ENCODE data around the gene SLIT3.

The SLIT3 gene

DNA sequence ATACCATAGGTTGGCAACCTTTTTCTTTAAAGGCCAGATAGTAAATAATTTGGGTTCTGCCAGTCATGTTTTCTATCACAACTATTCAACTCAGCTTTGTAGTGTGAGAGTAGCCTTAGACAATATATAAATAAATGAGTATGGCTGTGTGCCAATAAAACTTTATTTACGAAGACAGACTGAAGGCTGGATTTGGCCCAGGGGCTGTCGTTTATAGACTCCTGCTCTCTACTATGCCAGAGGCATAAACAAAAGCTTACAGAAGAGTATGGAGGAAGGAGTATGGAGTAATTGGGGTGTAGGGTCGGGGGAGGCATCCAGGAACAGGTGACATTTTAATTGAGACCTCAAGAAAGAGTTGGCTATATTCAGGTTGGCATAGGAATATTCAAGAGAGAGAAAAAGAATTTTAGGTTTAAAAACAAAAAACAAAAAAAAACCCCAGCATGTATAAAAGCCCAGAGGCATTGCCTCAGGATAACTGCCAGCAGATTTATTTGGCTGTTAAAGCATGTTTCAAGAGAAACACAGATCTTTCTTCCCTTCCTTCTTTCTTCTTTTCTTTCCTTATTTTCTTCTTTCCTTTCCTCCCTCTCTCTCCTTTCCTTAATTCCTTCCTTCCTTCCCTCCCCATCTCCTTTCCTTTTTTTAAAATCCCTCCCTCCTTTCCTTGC is 39.9 kb downstream of the SLIT3 start:
- DNase-seq = no peak

DNA sequence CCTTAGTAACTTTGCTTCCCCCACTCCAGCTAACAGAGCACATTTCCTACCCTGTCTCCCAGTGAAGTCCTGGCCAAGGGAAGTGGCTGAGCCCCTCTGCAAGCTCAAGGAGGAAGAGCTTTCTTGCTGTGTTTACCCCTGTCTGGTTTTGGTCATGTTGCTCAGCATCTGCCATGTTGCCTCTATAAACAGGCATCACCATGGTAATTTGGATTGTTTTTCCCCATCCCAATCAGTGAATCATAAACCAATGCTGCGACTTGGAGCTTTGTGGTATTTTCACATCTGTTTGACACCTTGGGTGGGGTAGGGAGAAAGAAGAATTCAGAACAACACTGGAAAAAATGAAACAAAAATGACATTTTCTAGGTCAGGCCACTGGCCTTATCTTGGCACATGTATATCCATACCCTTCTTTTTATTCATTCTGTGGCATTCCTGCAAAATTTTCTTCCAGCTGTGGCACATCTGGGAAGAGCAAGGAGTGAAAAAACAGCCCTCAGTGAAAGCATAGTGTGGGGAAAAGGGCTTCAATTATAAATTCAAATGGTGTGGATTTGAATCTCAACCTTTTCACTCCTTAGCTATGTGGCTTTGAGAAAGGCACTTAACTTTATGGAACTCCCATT is 42.5 kb downstream of the SLIT3 start:
- DNase-seq = no peak

DNA sequence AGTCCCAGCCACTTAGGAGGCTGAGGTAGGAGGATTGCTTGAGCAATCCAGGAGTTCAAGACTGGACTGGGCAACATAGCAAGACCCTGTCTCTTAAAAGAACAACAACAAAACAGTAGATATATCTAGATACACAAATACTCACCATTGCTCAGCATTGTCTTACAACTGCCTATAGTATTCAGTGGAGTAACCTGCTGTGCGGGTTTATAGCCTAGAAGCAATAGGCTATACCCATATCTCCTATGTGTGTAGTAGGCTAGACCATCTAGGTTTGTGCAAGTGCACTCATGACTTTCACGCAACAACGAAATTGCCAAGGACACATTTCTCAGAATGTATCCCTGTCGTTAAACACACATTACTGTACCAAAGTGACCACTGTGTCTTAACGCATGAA is 44.7 kb downstream of the SLIT3 start:
- no peak for DNase-seq

DNA sequence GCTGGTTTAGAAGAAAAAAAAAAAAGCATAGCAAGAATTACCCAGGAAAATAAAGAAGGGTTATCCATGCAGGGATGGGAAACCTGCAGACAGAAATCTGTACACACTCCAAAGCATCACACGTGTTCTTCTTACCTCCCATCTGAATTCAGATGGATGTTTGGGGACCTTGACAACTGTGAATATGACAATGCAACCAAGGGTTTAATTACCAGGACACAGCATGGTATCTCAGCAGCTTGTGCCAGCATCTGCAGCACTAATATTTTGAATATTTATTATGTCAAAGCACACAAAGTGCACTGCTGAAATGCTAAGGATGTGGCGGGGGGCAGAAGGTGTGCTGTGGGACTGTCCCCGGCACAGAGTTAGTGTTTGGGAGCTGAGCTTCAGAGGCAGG is 47.9 kb downstream of the SLIT3 start:
- DNase-seq = no peak

- DNase-seq = no peak
Observed at GRCh38 chr5:169251333-169252084, 49.4 kb downstream of the SLIT3 start.

- DNase-seq = no peak
Observed at GRCh38 chr5:169250887-169251286, 50.1 kb downstream of the SLIT3 start.

DNA sequence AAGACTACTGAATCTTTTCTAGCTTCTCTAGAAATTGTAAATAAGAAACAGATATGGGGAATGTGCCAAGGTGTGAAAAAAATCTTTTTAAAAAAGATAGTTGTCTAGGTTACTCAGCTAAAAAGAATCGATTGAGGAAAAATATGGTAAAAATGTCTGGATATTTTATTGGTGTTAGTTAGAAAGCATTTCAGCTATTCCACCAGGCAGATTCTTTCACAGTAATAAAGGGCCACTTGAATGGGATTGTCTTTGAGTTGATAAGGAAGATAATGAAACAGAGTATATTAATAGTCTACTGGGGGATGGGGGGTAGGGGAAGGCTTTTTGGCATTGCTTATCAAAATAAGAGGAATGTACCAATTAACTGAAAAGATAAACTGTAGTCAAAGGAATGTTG is 51.9 kb downstream of the SLIT3 start:
- no peak for DNase-seq

- no peak for DNase-seq
Observed at GRCh38 chr5:169248550-169248949, 52.4 kb downstream of the SLIT3 start.

DNA sequence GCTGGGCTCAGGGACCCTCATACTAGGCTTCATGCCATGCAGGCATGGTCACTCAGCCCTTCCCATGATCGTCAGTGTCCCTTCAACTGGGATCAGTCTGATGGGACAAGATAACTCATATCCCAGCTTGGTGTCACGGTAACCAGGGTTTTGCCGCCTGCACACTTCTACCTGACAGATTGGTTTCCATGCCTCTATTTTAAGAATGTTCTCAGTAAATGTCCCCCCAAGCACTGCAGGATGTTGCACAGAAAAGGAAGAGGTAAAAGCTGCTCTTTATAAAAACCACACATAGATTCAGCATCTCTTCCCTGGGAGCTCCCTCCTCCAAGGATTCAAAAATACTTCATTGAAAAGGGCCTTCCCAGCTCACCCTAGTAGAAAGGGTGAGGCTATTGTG is 56.1 kb downstream of the SLIT3 start:
- DNase-seq = no peak

DNA sequence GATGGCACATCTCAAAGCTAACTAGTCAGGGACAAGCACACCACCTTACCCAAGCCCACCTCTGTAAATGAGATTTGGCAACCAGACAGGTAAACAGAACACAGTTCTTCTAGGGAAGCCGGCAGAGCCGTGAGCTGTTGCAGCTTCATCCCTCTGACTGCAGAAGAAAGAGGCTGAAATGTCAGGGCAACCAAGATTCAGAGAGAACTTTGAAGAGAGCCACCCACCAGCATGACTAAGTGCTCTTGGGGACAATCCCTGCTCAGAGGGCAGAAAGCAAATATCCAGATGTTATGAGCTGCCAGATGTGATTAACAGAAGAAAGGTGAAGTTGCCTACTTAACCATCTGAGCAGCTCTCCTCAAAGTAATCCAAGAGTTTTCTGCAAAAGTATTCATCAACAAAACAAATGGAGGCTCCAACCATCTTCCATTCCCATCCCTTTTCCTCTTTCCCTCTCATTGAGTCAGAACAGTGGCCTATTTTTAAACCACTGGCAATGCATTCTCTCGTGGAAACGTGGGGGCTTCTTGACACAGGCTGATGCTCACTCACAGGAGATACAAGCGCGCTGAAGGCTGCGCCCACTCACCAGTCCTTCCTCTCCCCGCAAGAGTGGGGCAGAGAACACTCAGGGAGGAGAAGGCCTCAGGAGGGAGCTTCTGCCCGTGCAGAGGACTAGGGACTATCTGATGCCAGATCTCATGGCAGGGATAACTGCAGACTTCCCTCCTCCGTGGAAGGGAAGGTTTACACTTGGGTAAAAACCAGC is 57.1 kb downstream of the SLIT3 start:
- DNase-seq = no peak

DNA sequence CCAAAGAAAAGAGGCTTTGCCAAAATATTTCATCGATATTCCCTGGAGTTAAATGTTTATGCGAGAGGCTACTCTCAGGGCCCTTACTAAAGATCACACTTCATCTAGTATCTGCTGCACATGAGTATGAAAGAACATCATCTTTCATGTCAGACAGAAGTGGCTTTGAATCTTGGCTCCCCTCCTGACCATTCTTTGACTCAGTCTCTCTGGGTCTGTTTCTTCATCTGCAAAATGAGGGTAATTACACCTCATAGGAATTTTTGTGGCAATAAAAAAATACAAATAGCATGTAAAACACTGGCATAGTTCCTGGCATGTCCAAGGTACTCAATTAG is 58.1 kb downstream of the SLIT3 start:
- no peak for DNase-seq

DNA sequence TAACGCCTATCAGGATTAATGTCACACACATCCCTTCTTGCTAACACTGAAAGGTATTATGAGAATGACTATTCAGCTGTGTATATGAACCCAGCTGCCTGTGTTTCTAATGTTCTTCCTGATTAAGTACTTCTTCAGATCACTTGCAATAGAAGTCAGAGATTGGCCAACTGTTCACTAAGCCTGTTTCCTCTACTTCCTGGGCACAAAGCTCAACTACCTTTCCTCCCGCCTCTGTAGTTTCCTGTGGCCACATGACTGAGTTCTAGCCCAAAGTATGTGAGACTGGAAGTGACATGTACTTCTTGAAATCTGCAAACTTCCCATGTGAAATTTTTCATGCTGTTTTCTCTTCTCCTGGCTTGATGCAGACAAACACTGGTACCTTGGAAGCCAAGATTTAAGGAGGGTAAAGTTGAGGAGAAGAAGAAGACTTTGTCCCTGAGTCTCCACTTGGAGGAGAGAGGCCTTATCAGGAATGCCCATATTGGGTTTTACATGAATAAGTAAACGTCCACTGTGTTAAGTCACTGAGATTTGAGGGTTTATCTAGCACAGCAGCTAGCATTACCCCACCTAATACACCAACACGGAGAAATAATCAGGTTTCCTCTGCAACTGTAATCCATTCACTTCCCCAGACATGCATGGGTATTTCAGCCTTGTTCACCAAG is 58.6 kb downstream of the SLIT3 start:
- no peak for DNase-seq

DNA sequence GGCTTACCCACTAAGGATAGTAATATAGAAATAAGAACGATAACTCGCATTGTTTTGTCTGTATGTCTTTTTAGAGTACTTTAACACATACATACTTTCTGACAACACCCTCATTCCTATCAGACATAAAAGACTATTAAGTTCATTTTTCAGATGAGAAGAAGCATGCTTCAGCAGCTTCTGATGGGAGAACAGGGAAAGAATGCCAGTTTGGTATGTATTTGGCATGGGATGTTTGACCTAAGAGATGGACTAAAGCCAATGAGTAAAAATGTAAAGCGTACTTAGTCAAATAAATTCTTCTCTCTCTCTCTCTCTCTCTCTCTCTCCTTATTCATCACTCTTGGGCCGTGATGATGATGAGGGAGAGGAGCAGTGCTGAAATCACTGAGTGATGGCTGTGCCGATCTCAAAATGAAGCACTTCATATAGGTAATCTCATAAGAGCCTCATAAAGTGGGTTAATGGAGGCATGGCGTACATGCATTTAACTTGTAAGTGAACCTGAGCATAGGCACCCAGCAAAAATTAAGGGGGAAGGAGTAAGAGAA is 71.5 kb downstream of the SLIT3 start:
- no peak for DNase-seq

DNA sequence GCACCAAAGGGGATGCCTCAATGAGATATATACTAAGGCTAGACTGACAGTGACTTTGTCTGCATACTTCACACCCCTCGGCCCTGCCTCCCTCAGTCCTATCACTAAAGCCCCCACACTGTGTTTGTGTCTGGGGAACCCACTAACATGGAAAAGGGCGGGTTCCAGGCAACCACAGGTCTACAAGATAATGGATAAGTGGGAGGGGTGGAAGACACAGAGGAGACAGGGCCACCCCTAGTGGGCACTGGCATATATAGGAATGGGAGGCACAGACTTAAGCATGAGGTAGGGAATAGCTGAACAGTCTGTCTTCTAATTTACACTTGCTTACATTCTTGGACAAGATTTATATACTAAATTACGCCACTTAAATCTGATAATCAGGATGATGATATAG is 74.0 kb downstream of the SLIT3 start:
- no peak for DNase-seq

- DNase-seq = no peak
Observed at GRCh38 chr5:169225830-169226356, 75.0 kb downstream of the SLIT3 start.

DNA sequence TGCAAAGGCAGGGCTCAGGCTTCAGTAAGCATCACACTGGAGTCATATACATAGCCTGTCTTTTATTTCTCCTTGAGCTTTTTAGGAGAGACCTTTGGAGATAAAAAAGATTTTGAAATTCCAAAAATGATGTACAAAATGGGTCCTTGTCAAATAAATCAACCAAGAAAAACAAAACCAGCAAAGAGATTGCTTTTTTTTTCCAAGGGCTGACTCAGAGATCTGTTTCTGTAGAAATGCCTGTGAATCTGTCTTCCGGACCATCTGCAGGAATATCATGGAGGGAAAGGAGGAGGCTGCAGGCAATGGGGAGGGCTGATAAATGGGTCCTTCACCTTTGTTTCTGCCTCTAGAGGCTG is 77.4 kb downstream of the SLIT3 start:
- no peak for DNase-seq

DNA sequence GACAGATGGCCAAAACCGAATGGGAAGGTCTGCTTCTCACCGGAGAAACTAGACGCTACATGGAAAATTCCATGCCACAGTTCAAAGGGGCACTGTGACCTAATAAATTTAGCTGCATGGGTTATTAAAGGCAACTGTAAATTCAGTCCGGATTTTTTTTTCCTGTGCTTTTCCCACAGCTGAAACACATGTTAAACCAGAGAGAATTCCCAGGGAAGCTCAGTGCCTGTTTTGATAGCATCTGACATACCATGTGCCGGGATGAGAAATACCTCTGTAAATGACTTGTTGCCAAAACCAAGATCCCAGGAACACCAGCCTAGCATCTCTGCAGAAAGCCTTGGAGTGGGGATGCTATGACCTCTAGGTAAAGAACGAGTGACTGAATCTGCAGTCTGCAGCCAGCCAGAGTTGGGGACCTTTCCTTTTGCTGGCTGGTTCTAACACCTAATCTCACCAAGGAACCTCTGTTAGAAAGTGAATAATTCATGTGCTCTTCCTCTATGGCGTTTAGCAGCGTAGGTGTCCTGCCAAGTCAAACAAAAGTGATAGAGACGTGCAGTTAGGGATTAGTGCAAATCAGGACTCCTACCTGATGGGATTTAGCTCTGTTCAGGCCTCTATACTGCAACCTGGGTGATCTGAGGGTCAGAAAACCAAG is 77.9 kb downstream of the SLIT3 start:
- no peak for DNase-seq

GRCh38 chr5:169221519-169221918 is 79.4 kb downstream of the SLIT3 start:
- no peak for DNase-seq

GRCh38 chr5:169219961-169220360 is 81.0 kb downstream of the SLIT3 start:
- DNase-seq = no peak

DNA sequence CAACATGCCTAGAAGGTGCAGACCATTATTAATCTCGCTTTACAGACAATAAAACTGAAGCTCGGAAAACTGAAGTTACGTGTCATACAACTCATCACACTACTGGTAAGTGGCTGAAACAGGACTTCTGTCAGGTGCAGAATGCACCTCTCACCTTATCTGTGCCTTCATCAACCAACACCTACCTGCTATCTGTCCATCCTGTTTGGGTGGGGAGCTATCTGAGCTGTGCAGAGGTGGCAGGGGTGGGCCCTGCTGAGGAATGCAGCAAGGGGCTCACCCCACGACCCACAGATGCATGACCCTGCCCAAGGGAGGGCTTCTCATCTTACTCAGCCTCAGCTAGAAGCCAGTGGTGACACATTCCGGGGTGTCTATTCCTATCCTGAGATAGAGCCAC is 81.6 kb downstream of the SLIT3 start:
- DNase-seq = no peak

DNA sequence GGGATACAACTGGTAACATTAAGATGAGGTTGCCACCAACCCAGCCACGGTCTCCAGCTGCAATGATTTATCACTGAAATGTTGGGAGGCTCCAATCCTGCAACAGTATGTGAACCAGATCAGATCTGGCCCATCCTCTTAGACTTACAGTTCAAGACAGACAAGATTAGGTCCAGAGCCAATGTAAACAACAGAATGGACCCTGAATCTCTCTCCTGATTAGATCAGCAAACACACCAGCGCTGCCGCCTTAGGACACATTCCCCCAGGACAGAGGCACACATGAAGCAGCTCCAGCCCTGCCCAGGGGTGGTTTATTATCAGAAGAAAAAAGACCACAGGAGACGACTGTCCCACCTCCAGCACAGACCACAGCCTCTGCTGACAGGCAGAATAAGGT is 82.1 kb downstream of the SLIT3 start:
- no peak for DNase-seq

DNA sequence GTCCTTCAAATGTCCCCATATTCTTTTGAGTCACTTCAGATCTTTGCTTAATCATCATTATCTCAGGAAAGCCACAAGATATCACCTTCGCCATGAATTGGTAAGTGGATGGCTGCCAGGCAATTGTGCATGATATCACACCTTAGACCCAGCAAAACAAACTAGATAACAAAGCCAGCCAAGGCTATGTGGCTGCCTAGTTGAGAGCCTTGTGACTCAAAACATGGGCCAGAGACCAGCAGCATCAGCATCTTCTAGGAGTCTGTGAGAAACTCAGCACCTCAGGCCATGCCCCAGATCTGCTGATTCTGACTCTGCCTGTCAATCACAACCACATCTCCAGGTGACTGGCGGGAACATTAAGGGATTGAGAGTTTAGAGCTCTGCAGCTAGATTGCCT is 82.8 kb downstream of the SLIT3 start:
- no peak for DNase-seq

Data from activated CD4-positive, alpha-beta T cell treated with anti-CD3 and anti-CD28 coated beads, Interleukin-2, amount 50 U/mL, for 48 hours (primary cell).